ENCODE data around the gene SMURF2.
A peak's percentile ranks its signal among the peaks of the same experiment; 100 is the strongest.

DNA sequence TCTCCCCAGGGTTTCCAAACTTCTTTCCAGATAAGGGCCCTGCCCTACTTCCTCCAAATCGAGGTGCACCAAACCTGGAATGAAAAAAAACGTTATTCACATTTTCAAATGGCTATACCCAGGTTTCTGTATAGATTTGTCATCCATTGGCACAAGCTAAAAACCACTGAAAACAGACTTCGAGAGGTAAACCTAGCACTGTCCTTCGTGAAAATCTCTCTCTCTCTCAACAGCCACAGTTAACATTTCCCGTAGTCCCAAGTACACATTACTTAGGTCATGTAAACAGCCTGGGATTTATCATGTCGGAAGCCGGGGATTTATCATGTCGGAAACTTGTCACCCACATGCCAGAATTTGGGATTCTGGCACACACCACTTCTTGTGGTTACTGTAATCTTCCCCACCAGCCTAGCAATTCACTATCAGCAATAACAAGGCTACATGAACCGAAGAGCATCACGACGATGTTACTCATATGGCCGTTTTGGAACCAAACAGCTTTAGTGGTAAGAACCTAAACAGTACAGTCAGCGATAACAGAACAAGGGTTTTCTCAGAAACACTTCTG is 157.3 kb downstream of the SMURF2 start:
- TF ChIP-seq, protein P1, sequence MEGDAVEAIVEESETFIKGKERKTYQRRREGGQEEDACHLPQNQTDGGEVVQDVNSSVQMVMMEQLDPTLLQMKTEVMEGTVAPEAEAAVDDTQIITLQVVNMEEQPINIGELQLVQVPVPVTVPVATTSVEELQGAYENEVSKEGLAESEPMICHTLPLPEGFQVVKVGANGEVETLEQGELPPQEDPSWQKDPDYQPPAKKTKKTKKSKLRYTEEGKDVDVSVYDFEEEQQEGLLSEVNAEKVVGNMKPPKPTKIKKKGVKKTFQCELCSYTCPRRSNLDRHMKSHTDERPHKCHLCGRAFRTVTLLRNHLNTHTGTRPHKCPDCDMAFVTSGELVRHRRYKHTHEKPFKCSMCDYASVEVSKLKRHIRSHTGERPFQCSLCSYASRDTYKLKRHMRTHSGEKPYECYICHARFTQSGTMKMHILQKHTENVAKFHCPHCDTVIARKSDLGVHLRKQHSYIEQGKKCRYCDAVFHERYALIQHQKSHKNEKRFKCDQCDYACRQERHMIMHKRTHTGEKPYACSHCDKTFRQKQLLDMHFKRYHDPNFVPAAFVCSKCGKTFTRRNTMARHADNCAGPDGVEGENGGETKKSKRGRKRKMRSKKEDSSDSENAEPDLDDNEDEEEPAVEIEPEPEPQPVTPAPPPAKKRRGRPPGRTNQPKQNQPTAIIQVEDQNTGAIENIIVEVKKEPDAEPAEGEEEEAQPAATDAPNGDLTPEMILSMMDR (IDR thresholded peaks at IDR 0.05 in 2 of 3, conservative IDR thresholded peaks at IDR 0.05 in 1 of 3; ENCODE audit: borderline replicate concordance in 1 of 3, insufficient read depth in 1 of 3, low read depth in 2 of 3, low read length in 2 of 3): no peak
- 0 out of 2 replicates have a peak, but pooled peaks have one; percentile 3 for TF ChIP-seq RAD21 (IDR thresholded peaks at IDR 0.05; ENCODE audit: low read depth)
- no peak for TF ChIP-seq EZH2 (IDR thresholded peaks at IDR 0.05)
- TF ChIP-seq CEBPB (IDR thresholded peaks at IDR 0.05; ENCODE audit: low read depth): no peak
- TF ChIP-seq SIN3A (IDR thresholded peaks at IDR 0.05; ENCODE audit: low read depth): no peak
- no peak for TF ChIP-seq POLR2A (IDR thresholded peaks at IDR 0.05; ENCODE audit: borderline replicate concordance, extremely low read depth, insufficient read depth, insufficient read length)
- TF ChIP-seq POLR2AphosphoS5 (IDR thresholded peaks at IDR 0.05; ENCODE audit: low read depth, low read length): peak; percentile 11; the same call in 1 of the 2 replicates
- TF ChIP-seq, protein P2, sequence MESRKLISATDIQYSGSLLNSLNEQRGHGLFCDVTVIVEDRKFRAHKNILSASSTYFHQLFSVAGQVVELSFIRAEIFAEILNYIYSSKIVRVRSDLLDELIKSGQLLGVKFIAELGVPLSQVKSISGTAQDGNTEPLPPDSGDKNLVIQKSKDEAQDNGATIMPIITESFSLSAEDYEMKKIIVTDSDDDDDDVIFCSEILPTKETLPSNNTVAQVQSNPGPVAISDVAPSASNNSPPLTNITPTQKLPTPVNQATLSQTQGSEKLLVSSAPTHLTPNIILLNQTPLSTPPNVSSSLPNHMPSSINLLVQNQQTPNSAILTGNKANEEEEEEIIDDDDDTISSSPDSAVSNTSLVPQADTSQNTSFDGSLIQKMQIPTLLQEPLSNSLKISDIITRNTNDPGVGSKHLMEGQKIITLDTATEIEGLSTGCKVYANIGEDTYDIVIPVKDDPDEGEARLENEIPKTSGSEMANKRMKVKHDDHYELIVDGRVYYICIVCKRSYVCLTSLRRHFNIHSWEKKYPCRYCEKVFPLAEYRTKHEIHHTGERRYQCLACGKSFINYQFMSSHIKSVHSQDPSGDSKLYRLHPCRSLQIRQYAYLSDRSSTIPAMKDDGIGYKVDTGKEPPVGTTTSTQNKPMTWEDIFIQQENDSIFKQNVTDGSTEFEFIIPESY (IDR thresholded peaks at IDR 0.05; ENCODE audit: extremely low read depth, insufficient replicate concordance, low read length): no peak
- no peak for TF ChIP-seq TCF7L2 (IDR thresholded peaks at IDR 0.05; ENCODE audit: borderline replicate concordance, extremely low read depth, insufficient read depth, insufficient read length)
- TF ChIP-seq, protein P3, sequence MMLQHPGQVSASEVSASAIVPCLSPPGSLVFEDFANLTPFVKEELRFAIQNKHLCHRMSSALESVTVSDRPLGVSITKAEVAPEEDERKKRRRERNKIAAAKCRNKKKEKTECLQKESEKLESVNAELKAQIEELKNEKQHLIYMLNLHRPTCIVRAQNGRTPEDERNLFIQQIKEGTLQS (IDR thresholded peaks at IDR 0.05): no peak; the same call in 1 of the 2 replicates
- TF ChIP-seq EGR1 (IDR thresholded peaks at IDR 0.05; ENCODE audit: low read depth): no peak
- TF ChIP-seq JUND (IDR thresholded peaks at IDR 0.05): no peak
- TF ChIP-seq, protein P4, sequence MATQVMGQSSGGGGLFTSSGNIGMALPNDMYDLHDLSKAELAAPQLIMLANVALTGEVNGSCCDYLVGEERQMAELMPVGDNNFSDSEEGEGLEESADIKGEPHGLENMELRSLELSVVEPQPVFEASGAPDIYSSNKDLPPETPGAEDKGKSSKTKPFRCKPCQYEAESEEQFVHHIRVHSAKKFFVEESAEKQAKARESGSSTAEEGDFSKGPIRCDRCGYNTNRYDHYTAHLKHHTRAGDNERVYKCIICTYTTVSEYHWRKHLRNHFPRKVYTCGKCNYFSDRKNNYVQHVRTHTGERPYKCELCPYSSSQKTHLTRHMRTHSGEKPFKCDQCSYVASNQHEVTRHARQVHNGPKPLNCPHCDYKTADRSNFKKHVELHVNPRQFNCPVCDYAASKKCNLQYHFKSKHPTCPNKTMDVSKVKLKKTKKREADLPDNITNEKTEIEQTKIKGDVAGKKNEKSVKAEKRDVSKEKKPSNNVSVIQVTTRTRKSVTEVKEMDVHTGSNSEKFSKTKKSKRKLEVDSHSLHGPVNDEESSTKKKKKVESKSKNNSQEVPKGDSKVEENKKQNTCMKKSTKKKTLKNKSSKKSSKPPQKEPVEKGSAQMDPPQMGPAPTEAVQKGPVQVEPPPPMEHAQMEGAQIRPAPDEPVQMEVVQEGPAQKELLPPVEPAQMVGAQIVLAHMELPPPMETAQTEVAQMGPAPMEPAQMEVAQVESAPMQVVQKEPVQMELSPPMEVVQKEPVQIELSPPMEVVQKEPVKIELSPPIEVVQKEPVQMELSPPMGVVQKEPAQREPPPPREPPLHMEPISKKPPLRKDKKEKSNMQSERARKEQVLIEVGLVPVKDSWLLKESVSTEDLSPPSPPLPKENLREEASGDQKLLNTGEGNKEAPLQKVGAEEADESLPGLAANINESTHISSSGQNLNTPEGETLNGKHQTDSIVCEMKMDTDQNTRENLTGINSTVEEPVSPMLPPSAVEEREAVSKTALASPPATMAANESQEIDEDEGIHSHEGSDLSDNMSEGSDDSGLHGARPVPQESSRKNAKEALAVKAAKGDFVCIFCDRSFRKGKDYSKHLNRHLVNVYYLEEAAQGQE (IDR thresholded peaks at IDR 0.05; ENCODE audit: low read depth): no peak

Measured in HCT116 (cell line).